ENCODE data around the gene DHCR24. TPM values are rescaled to one million over a fixed set of nuclear protein-coding genes. Genes with fewer than 3 reads are reported as not detected.

The DHCR24 gene
- total RNA-seq, 1 donor from 2014 or later, result 130 TPM

DNA sequence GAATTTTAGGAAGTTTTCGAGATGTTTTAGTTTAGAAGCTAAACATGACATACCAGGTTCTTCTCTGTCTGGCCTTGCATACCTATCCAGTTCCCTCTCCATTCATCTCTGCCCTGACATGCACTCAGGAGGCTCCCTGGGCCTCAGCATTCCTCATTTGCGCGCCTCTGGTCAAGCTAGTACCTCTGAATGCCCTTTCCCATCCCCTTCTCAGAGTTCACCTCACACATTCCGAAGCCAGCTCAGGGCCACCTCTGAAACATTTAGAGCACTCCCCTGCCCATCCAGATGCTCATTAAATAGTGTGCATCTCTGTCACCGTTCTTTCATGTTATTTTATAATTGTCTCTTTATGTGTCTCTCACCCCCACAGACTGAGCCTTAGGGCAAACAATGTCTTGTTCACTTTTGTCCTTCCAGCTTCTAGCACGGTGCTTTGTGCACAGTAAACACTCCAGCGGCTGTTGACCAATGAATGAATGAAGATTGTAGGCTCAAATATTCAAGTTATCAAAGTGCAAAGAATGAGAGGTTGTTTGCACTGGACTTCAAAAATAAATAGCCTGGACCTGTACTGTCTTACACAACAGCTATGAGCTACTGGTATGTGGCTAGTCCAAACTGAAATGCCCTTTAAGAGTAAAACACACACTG, 1.2 kb upstream of the DHCR24 start:
- intact Hi-C loops (cut with micrococcal nuclease), result loop anchor here (5.0 to 10.0 kb wide), 3 partner anchors 327 to 943 kb away; partner anchors contain the start of genes IFT25, LRRC42 and USP24

DNA sequence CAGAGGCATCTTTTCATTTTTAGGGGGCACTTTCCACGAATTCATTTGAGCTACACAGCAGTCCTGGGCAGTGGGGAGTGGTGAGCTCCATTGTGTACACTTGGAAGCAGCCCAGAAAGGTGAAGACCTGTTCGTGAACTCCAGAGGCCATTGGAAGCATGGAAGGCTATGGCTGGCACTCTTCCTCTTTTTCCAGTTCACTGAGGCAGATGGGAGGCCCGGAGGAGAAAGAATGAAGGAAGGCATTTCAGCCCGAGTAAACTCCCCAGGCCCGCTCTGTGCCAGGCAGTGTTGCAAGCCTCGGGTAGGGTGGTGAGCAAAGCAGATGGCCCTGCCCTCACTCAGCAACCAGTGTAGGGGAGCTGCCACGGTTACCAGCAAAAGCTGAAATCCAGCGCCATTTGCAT, 673 bp upstream of the DHCR24 start:
- intact Hi-C loops (cut with micrococcal nuclease), result loop anchor here (1.0 to 10.0 kb wide), 10 partner anchors 57 to 1667 kb away; partner anchors contain the start of genes CZIB, IFT25, LRRC42 and PARS2

DNA sequence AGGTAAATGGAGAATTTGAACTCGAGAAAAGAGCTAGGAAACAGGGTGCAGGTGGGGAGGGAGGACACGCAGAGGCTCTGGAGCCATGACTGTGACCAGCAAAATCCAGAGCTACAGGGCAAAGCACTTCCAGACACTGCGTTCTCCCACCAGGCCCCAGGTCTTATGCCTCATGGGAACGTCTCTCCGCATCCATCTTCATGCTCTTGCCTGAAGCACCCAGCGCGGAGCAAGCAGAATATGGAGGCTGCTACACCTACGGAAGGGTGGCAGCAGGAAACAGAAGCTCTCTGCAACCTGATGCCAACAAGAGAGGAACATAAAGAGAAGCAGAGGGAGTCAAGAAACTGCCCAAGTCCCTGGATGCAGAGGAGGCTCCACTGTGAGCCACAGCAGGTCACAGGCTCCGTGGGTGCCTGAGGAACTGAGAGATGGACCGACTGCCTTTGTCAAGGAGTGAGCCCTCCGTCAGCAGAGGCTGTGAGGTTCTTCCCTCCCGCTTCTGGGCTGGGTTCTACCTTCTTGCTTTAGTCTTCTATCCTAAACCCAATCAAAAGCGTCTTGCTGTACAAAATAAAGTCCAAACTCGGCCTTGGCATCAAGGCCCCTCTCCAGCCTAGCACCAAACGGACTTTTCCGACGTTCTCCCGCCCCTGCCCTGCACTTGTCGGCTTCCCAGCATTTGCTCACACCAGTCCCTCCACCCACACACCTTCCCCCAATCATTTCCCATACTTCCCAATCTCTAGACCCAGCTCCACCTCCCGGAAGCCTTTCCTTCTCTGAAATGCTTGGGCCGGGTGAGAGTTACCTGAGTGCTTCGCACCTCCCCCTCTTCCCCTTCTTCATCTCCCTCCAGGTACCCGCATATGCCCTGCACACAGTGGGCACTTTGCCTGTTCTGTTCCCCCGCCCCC, 930 bp downstream of the DHCR24 start:
- intact Hi-C loops (cut with micrococcal nuclease), result loop anchor here (1.0 to 10.0 kb wide), 7 partner anchors 59 to 1665 kb away; partner anchors contain the start of genes CZIB, IFT25, LRRC42 and TCEANC2

DNA sequence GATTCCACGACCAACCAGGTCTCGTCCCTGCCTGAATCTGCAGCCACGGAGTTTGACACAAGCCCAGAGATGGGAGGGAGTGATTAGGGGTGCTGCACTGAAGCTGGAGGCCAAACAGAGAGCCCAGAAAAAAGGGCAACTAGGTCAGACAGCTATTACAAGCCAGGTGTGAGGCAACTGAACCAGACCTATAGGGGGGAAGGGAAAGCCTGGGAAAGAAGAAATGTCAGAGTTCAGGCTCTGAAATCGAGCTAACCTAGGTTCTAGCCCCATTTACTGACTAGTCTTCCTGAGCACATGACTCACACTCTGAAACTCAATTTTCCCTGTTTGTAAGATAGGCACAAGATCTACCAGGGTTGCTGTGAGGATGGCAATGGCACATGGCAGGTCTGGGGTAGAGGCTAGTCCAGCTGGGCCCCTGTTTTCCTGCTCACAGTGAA, 1.7 kb downstream of the DHCR24 start:
- intact Hi-C loops (cut with micrococcal nuclease), result loop anchor here (5.0 to 10.0 kb wide), 3 partner anchors 330 to 940 kb away; partner anchors contain the start of genes IFT25, LRRC42 and USP24

DNA sequence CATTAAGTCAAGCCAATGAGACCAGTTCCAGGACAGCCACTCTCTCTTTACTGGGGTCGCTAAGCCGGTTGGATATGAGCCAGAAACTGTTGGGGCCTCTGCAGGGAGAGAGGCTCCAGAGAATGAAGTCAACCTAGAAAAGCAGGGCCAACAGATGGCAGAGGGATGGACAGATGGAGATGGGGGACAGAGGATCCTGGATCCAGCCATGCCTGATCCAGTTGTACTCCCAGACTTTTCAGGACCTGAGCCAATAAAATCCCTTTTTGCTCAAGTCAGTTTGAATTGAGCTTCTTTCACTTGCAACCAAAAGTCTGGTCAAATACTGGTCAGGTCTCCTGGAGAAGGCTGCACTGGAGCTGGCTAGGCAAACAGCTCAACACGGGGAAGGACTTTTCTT, 2.2 kb downstream of the DHCR24 start:
- intact Hi-C loops (cut with micrococcal nuclease), result loop anchor here (5.0 to 10.0 kb wide), 3 partner anchors 330 to 940 kb away; partner anchors contain the start of genes IFT25, LRRC42 and USP24

DNA sequence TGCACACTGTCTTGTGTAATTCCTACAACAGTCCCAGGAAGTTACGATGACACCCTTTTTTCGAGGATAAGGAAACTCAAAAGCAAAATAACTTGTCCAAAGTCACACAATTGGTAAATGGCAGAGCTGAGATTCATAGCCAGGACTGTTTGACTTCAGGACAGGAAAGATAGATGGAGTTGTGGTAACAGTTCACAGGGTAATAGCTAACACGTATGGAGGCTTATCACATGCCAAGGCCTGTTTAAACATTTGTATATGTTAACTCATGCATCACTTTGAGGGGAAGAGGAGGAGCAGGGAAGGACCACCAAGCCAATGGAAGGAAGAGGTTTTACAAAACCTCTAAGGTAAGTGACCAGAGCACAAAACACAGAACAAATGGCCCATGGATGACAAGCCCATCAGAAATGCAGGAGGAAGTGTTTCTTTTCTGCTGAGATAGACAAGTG, 2.8 kb downstream of the DHCR24 start:
- intact Hi-C loops (cut with micrococcal nuclease), result loop anchor here (10.0 kb wide), 2 partner anchors 331 to 939 kb away; partner anchors contain the start of genes IFT25, LRRC42 and USP24

DNA sequence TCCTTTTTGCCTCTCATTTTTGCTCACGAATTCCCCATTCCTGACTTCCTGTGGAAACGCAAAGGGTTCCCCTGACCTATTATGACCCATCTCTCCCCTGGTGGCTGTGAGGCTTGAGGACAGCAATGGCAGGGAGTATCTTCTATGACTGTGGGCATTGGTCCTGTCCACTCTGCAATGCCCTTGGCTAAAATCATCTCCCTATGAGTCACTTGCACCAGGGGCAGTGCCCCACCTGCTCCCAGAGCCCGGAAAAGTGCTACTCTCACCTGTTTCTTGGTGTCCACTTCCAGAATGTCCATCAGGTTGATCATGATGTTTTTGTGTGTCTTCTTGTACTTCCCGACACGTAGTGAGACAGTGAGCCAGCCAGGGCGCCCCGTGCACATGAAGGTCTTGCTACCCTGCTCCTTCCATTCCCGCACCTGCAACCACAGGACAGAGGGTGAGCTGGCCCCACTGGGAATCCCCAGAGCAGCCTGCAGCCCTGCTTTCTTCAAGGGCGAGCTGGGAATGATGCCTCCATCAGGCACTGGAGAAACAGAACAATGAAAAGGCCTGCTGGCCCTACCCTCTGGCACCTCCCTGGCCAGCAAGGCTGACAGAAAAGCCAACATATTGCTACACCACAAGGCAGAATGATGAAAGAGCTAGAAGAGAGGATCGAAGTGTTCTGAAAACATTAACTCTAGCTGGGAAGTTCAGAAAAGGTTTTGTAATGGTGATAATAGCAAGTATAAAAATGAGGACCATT, 3.5 kb downstream of the DHCR24 start:
- intact Hi-C loops (cut with micrococcal nuclease), result loop anchor here (10.0 kb wide), 2 partner anchors 331 to 939 kb away; partner anchors contain the start of genes IFT25, LRRC42 and USP24

DNA sequence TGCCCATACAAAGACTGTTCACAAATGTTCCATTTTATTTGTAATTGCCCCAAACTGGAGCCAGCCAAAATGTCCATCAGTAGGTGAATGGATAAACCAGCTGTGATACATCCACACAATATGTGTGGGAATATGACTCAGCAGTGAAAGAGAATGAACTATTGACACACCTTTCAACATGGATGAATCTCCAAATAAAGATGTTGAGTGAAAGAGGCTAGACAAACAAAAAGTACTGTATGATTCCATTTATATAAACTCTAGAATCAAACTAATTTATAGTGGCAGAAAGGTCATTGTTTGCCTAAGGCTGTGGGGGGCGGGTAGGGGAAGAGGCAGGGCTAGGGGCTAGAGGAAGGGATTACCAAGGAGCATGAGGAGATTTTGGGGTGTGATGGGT, 4.5 kb downstream of the DHCR24 start:
- intact Hi-C loops (cut with micrococcal nuclease), result loop anchor here (10.0 kb wide), 2 partner anchors 332 to 938 kb away; partner anchors contain the start of genes IFT25, LRRC42 and USP24

DNA sequence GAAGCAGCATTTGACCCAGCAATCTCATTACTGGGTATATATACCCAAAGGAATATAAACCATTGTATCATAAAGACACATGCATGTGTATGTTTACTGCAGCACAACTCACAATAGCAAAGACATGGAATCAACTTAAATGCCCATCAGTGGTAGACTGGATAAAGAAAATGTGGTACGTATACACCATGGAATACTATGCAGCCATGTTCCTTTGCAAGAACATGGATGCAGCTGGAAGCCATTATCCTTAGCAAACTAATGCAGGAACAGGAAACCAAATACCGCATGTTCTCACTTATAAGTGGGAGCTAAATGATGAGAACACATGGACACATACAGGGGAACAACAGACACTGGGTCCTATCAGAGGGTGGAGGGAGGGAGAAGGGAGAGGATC, 5.4 kb downstream of the DHCR24 start:
- intact Hi-C loops (cut with micrococcal nuclease), result loop anchor here (10.0 kb wide), 2 partner anchors 333 to 937 kb away; partner anchors contain the start of genes IFT25, LRRC42 and USP24

DNA sequence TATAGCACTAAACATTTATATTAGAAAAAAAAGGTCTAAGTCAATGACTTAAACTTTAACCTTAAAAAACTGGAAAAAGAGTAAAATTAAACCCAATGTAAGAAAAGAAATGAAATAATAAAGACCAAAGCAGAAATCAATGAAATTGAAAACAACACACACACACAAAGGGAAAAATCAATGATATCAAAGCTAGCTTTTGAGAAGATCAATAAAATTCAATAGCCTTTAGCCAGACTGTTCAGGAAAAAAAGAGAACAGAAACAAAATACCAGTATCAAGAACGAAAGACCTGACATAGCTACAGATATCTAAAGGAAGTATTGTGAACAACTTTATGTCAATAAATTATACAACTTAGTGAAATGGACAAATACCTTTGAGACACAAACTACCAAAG, 7.1 kb downstream of the DHCR24 start:
- intact Hi-C loops (cut with micrococcal nuclease), result loop anchor here (10.0 kb wide), 2 partner anchors 335 to 935 kb away; partner anchors contain the start of genes IFT25, LRRC42 and USP24

DNA sequence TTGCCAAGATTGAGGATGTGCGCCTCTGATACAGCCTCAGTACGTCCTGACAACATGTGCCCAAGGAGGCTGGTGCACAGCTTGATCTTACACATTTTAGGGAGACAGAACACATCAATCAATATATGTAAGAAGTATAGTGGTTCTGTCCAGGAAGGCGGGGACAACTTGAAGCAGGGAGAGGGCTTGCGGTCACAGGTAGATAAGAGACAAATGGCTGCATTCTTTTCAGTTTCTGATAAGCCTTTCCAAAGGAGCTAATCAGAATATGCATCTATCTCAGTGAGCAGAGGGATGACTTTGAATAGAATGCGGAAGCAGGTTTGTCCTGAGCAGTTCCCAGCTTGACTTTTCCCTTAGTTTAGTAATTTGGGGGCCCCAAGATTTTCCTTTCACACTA, 10.2 kb downstream of the DHCR24 start:
- intact Hi-C loops (cut with micrococcal nuclease), result no loop called here

DNA sequence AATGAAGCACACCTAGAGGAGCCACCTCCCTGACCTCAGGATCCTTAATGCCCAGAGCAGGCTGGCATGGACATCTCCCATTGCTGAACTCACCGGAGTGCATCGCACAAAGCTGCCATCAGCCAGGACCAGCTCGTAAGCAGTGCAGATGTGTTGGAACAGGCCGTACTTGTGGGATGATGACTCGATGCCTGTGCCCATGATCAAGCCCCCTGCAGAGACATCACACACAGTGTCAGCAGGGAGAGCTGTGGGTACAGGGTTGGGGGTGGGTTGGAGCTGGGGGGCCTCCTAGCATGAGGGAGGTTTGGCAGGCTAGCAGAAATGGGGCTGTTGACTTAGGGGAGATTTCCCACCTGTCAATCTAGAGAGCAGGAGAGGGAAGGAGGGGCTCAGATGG, 12.0 kb downstream of the DHCR24 start:
- intact Hi-C loops (cut with micrococcal nuclease), result no loop called here

DNA sequence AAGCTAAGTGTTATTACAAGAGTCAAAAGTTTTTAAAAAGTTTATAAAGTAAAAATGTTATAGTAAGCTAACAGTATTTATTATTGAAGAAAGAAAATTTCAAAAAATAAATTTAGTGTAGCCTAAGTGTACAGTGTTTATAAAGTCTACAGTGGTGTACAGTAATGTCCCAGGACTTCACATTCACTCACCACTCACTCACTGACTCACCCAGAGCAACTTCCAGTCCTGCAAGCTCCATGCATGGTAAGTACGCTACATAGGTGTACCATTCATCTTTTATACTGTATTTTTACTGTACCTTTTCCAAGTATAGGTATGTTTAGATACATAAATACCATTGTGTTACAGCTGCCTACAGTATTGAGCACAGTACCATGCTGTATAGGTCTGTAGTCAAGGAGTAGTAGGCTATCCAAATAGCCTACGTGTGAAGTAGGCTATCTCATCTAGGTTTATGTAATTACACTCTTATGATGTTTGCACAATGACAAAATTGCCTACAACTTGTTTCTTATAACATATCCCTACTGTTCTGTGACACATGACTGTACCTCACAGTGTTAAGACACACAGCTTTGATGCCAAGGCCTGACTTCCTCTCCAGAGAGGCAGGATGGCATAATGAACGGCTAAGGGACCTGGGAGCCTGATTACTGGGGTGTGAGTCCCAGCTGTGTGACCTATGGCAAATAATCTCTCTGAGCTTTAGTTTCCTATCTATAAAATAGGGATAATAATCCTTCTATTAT, 12.7 kb downstream of the DHCR24 start:
- intact Hi-C loops (cut with micrococcal nuclease), result no loop called here

DNA sequence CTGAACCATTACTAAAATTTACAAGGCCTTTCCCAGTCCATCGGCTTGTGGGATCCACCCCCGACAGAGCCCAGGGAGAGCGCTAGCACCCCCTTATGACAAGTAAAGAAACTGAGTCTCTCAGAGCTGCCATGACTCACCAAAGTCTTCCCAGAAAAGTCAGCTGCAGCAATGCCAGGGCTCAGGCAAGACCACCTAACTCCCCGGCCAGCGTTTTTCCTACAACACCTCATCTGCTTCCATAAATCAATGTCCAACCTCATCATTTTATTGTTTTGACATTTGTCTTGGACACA, 15.0 kb downstream of the DHCR24 start:
- intact Hi-C loops (cut with micrococcal nuclease), result no loop called here

DNA sequence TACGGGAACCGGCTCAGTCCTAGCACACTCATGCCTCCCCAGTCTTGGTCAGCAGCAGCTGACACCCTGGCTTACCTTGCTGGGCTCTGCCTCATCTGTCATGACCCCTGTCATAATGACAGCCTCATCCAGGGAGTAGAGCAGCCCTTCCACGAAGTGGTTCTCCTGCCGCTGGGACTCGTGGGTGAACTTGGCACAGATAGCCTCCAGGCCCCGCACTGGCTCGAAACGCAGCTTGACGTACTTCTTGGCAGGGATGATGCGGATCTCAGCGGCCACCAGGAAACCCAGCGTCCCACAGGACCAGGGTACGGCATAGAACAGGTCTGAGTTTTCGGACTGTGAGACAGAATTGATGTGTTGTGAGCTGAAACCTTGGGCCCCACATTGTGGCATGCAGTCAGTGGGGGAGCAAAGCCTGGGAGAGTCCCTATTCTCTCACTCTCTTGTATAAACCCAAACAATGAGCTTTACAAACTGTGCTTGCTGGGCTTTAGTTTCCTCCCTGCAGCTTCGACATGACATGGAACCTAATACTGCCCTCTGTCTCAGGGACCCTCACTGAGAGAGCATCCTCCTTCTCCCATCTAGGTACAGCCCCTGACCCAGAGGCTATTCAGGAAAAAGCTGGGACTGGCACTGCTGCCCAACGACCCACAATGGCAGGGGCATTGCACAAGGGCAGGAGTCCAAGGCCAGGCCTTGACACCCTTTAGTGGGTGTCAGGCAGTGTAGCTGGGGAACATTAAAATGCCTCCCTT, 15.5 kb downstream of the DHCR24 start:
- intact Hi-C loops (cut with micrococcal nuclease), result no loop called here

DNA sequence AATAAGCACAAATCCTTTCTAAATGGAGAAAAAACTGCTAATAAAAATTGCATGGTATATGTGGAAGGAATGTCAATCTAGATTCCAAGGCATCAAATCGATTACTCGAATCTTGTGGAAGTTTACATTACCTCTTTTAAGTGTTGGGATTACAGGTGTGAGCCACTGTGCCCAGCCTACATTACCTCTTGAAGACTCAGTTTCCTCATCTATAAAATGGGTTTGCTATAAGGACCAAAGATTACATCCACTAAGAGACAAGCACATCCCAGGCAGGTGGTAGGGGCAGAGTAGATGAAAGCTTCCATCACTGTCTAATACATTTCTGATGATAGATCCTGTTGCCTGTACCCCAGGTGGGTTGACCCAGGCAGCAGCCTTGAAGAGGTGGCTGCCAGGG, 16.1 kb downstream of the DHCR24 start:
- intact Hi-C loops (cut with micrococcal nuclease), result no loop called here

DNA sequence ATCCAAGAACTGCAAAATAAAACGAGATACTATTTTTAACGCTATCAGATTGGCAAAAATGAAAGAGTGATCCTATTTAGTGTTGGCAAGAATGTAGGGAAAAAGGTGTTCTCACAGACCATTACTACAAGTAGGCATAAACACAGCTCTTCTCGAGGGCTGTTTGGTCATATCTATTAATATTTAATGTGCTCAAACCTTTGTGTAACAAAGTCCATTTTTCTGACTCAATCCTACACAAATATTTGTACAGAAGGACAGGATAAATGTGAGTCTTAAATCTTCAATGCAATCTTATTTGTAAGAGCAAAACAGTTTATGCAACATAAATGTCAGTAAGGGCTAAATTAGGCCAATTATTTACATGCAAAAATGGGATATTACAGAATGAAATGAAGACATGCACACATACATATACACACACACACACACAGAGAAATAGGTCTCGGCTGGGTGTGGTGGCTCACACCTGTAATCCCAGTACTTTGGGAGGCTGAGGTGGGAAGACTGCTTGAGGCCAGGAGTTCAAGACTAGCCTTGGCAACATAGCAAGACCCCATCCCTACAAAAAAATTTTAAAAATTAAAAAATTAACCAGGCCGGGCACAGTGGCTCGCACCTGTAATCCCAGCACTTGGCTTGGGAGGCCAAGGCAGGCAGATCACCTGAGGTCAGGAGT, 17.7 kb downstream of the DHCR24 start:
- intact Hi-C loops (cut with micrococcal nuclease), result no loop called here

DNA sequence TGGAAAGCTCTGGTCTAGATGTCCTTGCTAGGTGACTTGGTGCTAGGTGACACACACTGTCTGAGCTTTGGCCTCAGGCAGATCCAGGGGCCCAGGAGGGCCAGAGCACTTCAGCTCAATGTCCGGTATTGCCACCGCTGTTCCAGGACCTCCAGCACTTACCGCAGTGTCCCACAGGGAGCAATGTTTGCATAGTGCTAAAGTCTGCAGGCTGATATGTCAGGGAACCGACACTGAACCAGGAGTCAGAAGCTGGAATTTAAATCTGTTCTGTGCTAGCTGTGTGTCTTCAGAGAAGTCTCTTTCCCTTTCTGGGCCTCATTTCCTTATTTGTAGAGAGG, 19.3 kb downstream of the DHCR24 start:
- intact Hi-C loops (cut with micrococcal nuclease), result no loop called here

Data from T-helper 1 cell treated with Interleukin-12 subunit alpha and Interleukin-12 subunit beta and Interleukin-4 antibody, amounts not matched to agents 30 ng/mL and 1 ng/mL, for 36 hours (primary cell).